NCI-H446 (cell line): ENCODE results near the gene TPCN2.
"Not testable (repeated sequence)": the region's sequence is repeated elsewhere in the genome, so short reads cannot be mapped to it uniquely, and the experiment has no call there.

Source experiments
- DNase-seq, 2 experiments: peaks; one replicate each; lab custom pipeline; 2025; lab: John Stamatoyannopoulos, UW

TPCN2 gene

GRCh38 chr11:69130654-69131053, 81.9 kb downstream of the TPCN2 start:
- no peak for DNase-seq

GRCh38 chr11:69131121-69131566, 82.4 kb downstream of the TPCN2 start:
- no peak for DNase-seq

GRCh38 chr11:69131644-69132300, 83.0 kb downstream of the TPCN2 start:
- DNase-seq: peak in 1 of 2 experiments; percentile 4

GRCh38 chr11:69132301-69132670, 83.6 kb downstream of the TPCN2 start:
- DNase-seq: no peak

- no peak for DNase-seq
These were observed 84.5 kb downstream of the TPCN2 start for GRCh38 chr11:69133251-69133650.

GRCh38 chr11:69134182-69134581, 85.5 kb downstream of the TPCN2 start:
- DNase-seq: not testable (repeated sequence)

GRCh38 chr11:69134957-69135356, 86.2 kb downstream of the TPCN2 start:
- no peak for DNase-seq

GRCh38 chr11:69135420-69136363, 87.0 kb downstream of the TPCN2 start:
- DNase-seq: no peak

GRCh38 chr11:69136471-69136870, 87.7 kb downstream of the TPCN2 start:
- no peak for DNase-seq

GRCh38 chr11:69137151-69137844, 88.6 kb downstream of the TPCN2 start:
- no peak for DNase-seq

GRCh38 chr11:69138265-69138664, 89.5 kb downstream of the TPCN2 start:
- no peak for DNase-seq

- not testable (repeated sequence) for DNase-seq
These were observed 91.4 kb downstream of the TPCN2 start for GRCh38 chr11:69140161-69140560.

- no peak for DNase-seq
These were observed 91.9 kb downstream of the TPCN2 start for GRCh38 chr11:69140635-69141034.

GRCh38 chr11:69141742-69142141, 93.0 kb downstream of the TPCN2 start:
- DNase-seq: no peak

- no peak for DNase-seq
These were observed 94.2 kb downstream of the TPCN2 start for GRCh38 chr11:69142895-69143294.

- DNase-seq: no peak
These were observed 95.8 kb downstream of the TPCN2 start for GRCh38 chr11:69144316-69145049.

GRCh38 chr11:69145050-69145380, 96.3 kb downstream of the TPCN2 start:
- no peak for DNase-seq

GRCh38 chr11:69148377-69148762, 99.6 kb downstream of the TPCN2 start:
- DNase-seq: no peak

- no peak for DNase-seq
These were observed 100.1 kb downstream of the TPCN2 start for GRCh38 chr11:69148806-69149205.

GRCh38 chr11:69149338-69150045, 100.8 kb downstream of the TPCN2 start:
- not testable (repeated sequence) for DNase-seq

GRCh38 chr11:69150175-69150574, 101.4 kb downstream of the TPCN2 start:
- no peak for DNase-seq
